ENCODE data around the gene CD7.
A peak's percentile ranks its signal among the peaks of the same experiment; 100 is the strongest.

The CD7 gene

DNA sequence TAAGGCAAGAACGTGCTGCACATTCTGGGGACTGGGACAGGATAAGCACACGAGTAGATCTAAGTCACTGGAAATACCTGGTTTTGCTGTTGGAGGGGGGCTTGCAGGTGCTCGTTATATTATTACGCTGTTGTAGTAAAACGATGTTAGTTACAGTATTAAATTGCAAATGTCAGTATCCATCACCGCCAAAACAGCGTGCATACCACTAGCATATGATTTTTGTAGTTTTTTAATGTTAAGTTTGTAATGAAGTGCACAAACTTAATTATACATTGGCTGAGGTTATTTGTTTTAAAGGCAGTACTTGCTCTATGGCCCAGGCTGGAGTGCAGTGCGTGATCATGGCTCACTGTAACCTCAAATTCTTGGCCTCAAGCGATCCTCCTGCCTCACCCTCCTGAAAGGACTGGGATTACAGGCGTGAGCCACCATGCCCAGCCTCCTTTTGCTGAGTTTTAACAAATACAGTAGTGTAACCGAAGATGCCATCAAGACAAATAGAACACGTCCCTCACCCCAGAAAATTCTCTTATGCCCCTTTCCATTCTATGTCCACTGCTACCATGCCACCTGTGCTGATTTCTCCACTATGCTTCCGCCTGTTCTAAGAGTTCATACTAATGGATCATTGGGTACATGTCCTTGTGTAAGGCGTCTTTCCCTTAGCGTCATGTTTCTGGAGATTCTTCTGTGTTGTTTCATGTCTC is 23.2 kb downstream of the CD7 start:
- ATAC-seq, result no peak

GRCh38 chr17:82292251-82293154 is 24.9 kb downstream of the CD7 start:
- TF ChIP-seq ZNF565 (CRISPR knock-in tag; conservative IDR thresholded peaks at IDR 0.05; ENCODE audit: low read depth), result no peak
- TF ChIP-seq ZFP3 (CRISPR knock-in tag; IDR thresholded peaks at IDR 0.05), result 0 out of 2 replicates have a peak, but pooled peaks have one; percentile 40
- TF ChIP-seq POU6F1 (CRISPR knock-in tag; IDR thresholded peaks at IDR 0.05; ENCODE audit: borderline replicate concordance, low read depth), result no peak
- TF ChIP-seq CSDC2 (CRISPR knock-in tag; IDR thresholded peaks at IDR 0.05), result peak; percentile 81; the same call in 1 of the 2 replicates
- TF ChIP-seq ZNF8 (CRISPR knock-in tag; IDR thresholded peaks at IDR 0.05), result no peak
- TF ChIP-seq TOX (CRISPR knock-in tag; IDR thresholded peaks at IDR 0.05; ENCODE audit: borderline replicate concordance), result no peak
- TF ChIP-seq, protein P1, sequence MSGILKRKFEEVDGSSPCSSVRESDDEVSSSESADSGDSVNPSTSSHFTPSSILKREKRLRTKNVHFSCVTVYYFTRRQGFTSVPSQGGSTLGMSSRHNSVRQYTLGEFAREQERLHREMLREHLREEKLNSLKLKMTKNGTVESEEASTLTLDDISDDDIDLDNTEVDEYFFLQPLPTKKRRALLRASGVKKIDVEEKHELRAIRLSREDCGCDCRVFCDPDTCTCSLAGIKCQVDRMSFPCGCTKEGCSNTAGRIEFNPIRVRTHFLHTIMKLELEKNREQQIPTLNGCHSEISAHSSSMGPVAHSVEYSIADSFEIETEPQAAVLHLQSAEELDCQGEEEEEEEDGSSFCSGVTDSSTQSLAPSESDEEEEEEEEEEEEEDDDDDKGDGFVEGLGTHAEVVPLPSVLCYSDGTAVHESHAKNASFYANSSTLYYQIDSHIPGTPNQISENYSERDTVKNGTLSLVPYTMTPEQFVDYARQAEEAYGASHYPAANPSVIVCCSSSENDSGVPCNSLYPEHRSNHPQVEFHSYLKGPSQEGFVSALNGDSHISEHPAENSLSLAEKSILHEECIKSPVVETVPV (CRISPR knock-in tag; IDR thresholded peaks at IDR 0.05), result no peak
- TF ChIP-seq, protein P2, sequence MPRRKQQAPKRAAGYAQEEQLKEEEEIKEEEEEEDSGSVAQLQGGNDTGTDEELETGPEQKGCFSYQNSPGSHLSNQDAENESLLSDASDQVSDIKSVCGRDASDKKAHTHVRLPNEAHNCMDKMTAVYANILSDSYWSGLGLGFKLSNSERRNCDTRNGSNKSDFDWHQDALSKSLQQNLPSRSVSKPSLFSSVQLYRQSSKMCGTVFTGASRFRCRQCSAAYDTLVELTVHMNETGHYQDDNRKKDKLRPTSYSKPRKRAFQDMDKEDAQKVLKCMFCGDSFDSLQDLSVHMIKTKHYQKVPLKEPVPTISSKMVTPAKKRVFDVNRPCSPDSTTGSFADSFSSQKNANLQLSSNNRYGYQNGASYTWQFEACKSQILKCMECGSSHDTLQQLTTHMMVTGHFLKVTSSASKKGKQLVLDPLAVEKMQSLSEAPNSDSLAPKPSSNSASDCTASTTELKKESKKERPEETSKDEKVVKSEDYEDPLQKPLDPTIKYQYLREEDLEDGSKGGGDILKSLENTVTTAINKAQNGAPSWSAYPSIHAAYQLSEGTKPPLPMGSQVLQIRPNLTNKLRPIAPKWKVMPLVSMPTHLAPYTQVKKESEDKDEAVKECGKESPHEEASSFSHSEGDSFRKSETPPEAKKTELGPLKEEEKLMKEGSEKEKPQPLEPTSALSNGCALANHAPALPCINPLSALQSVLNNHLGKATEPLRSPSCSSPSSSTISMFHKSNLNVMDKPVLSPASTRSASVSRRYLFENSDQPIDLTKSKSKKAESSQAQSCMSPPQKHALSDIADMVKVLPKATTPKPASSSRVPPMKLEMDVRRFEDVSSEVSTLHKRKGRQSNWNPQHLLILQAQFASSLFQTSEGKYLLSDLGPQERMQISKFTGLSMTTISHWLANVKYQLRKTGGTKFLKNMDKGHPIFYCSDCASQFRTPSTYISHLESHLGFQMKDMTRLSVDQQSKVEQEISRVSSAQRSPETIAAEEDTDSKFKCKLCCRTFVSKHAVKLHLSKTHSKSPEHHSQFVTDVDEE (CRISPR knock-in tag; IDR thresholded peaks at IDR 0.05), result 0 out of 2 replicates have a peak, but pooled peaks have one; percentile 62
- TF ChIP-seq ESRRG (CRISPR knock-in tag; IDR thresholded peaks at IDR 0.05), result no peak
- no peak for TF ChIP-seq ARNTL (CRISPR knock-in tag; IDR thresholded peaks at IDR 0.05; ENCODE audit: borderline replicate concordance, low read depth)
- peak; percentile 76; the same call in 1 of the 2 replicates for TF ChIP-seq SNAI2 (CRISPR knock-in tag; IDR thresholded peaks at IDR 0.05)
- 0 out of 2 replicates have a peak, but pooled peaks have one; percentile 32 for TF ChIP-seq GLIS3 (CRISPR knock-in tag; IDR thresholded peaks at IDR 0.05)
- ATAC-seq, result peak; percentile 98

More for the DNA sequence above, 23.2 kb downstream of the CD7 start:
- TF ChIP-seq CREB5 (CRISPR knock-in tag; IDR thresholded peaks at IDR 0.05; ENCODE audit: low read depth), result no peak
- TF ChIP-seq OSR1 (CRISPR knock-in tag; IDR thresholded peaks at IDR 0.05), result no peak
- TF ChIP-seq ZNF565 (CRISPR knock-in tag; conservative IDR thresholded peaks at IDR 0.05; ENCODE audit: low read depth), result no peak
- TF ChIP-seq POU6F1 (CRISPR knock-in tag; IDR thresholded peaks at IDR 0.05; ENCODE audit: borderline replicate concordance, low read depth), result no peak
- no peak for TF ChIP-seq CSDC2 (CRISPR knock-in tag; IDR thresholded peaks at IDR 0.05)
- TF ChIP-seq ZFP3 (CRISPR knock-in tag; IDR thresholded peaks at IDR 0.05), result no peak
- no peak for TF ChIP-seq PATZ1 (CRISPR knock-in tag; IDR thresholded peaks at IDR 0.05; ENCODE audit: borderline replicate concordance)
- no peak for TF ChIP-seq PPARA (CRISPR knock-in tag; IDR thresholded peaks at IDR 0.05; ENCODE audit: borderline replicate concordance)
- TF ChIP-seq ZFP30 (CRISPR knock-in tag; IDR thresholded peaks at IDR 0.05), result no peak
